ENCODE measurements around the gene KCNJ5.

Gene KCNJ5

GRCh38 chr11:128942272-128942612, 51.1 kb downstream of the KCNJ5 start:
- no peaks in the 10 kb centered on the region for H4K20me1 ChIP-seq (ENCODE audit: insufficient read depth, low read length)
- H3K9me3 ChIP-seq (ENCODE audit: low read length) = no peaks in the 10 kb centered on the region

DNA sequence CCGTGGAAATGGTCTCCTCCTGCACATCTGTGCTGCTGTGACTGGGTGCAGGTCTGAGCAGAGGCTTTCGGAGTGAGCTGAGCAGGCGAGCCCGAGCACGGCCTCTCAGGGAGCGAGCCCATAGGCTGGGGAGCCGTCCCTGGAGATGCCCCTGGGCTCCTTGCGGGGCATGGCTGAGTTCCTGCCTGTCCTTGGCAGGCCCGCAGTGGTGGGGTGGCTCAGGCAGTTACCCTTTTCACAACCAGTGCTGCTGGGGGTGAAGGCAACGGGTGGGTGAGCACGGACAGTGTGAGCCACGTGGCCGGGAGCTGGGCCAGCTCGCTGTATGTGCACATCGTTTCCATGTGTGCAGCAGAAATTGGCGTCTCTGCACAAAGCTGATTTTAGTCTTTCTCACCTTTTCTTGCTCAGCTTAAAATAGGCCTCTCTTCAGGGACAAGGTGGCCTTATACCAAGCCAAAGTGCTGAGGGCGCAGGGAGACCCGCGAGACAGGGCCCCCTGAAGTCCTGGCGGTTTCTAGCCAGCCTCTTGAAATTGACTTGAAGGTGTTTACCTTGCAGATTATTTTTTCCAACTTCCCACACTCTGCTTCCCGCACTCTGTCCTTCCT, 51.8 kb downstream of the KCNJ5 start, which contains the start of gene TP53AIP1:
TP53AIP1 (minus strand) TSS at position 55 of the 611 bp plus-strand sequence. CDS start 5,053 bp downstream, outside the sequence.
- H3K27ac ChIP-seq (ENCODE audit: low read depth, low read length, poor library complexity, severe bottlenecking) = no peak within 1 kb of the TSS
- H3K4me1 ChIP-seq (ENCODE audit: insufficient read depth, low read length, severe bottlenecking) = no peaks in the 10 kb centered on the region
- no peaks in the 10 kb centered on the region for H4K20me1 ChIP-seq (ENCODE audit: insufficient read depth, low read length)
- no peaks in the 10 kb centered on the region for H3K36me3 ChIP-seq (ENCODE audit: insufficient read depth, low read length)
- TF ChIP-seq EZH2 (IDR thresholded peaks at IDR 0.05; ENCODE audit: borderline replicate concordance, low read length) = no peak
- no peak for TF ChIP-seq CTCF (IDR thresholded peaks at IDR 0.05; ENCODE audit: low read length)
- H3K9ac ChIP-seq (ENCODE audit: low read length) = no peak within 1 kb of the TSS
- no peak within 1 kb of the TSS for H3K4me3 ChIP-seq (ENCODE audit: low read depth, low read length, poor library complexity, severe bottlenecking)
- H3K9me2 ChIP-seq (ENCODE audit: low read depth, low read length) = no peaks in the 10 kb centered on the region
- H3K79me2 ChIP-seq (ENCODE audit: insufficient read depth, low read length) = no peaks in the 10 kb centered on the region
- H3K9me3 ChIP-seq (ENCODE audit: low read length) = no peaks in the 10 kb centered on the region
- H3K27me3 ChIP-seq (ENCODE audit: insufficient read depth, low read length) = peaks cover 2% of the 10 kb centered on the region; the same call in 1 of the 2 replicates
- H2AFZ ChIP-seq (ENCODE audit: low read length) = no peak within 1 kb of the TSS
- H3F3A ChIP-seq (ENCODE audit: insufficient read depth, low read length) = no peaks in the 10 kb centered on the region
- no peak within 1 kb of the TSS for H3K4me2 ChIP-seq (ENCODE audit: low read length)

More at GRCh38 chr11:128942272-128942612, 51.1 kb downstream of the KCNJ5 start:
- Histone ChIP-seq H3K9ac (ENCODE audit: low read length) (no peak overlapping the region), H3K27me3 (ENCODE audit: insufficient read depth, low read length) (peaks cover 2% of the 10 kb centered on the region; the same call in 1 of the 2 replicates), H3K9me2 (ENCODE audit: low read depth, low read length) (no peaks in the 10 kb centered on the region), H3K4me1 (ENCODE audit: insufficient read depth, low read length, severe bottlenecking) (no peaks in the 10 kb centered on the region), H3F3A (ENCODE audit: insufficient read depth, low read length) (no peaks in the 10 kb centered on the region), H3K27ac (ENCODE audit: low read depth, low read length, poor library complexity, severe bottlenecking) (no peak overlapping the region), H3K36me3 (ENCODE audit: insufficient read depth, low read length) (no peaks in the 10 kb centered on the region), H3K4me2 (ENCODE audit: low read length) (no peak overlapping the region), H3K79me2 (ENCODE audit: insufficient read depth, low read length) (no peaks in the 10 kb centered on the region), H2AFZ (ENCODE audit: low read length) (no peak overlapping the region), H3K4me3 (ENCODE audit: low read depth, low read length, poor library complexity, severe bottlenecking) (no peak overlapping the region)
- no peak for TF ChIP-seq CTCF (IDR thresholded peaks at IDR 0.05; ENCODE audit: low read length)
- no peak for TF ChIP-seq EZH2 (IDR thresholded peaks at IDR 0.05; ENCODE audit: borderline replicate concordance, low read length)

GRCh38 chr11:128943428-128943976, 52.3 kb downstream of the KCNJ5 start:
- Histone ChIP-seq H3K4me2 (ENCODE audit: low read length) (no peak overlapping the region), H3K4me3 (ENCODE audit: low read depth, low read length, poor library complexity, severe bottlenecking) (no peak overlapping the region), H3K9me3 (ENCODE audit: low read length) (no peaks in the 10 kb centered on the region), H3F3A (ENCODE audit: insufficient read depth, low read length) (no peaks in the 10 kb centered on the region), H4K20me1 (ENCODE audit: insufficient read depth, low read length) (no peaks in the 10 kb centered on the region), H3K9me2 (ENCODE audit: low read depth, low read length) (no peaks in the 10 kb centered on the region), H3K9ac (ENCODE audit: low read length) (no peak overlapping the region), H3K79me2 (ENCODE audit: insufficient read depth, low read length) (no peaks in the 10 kb centered on the region), H3K27ac (ENCODE audit: low read depth, low read length, poor library complexity, severe bottlenecking) (no peak overlapping the region), H3K36me3 (ENCODE audit: insufficient read depth, low read length) (no peaks in the 10 kb centered on the region), H2AFZ (ENCODE audit: low read length) (no peak overlapping the region), H3K4me1 (ENCODE audit: insufficient read depth, low read length, severe bottlenecking) (no peaks in the 10 kb centered on the region), H3K27me3 (ENCODE audit: insufficient read depth, low read length) (peaks cover 2% of the 10 kb centered on the region; the same call in 1 of the 2 replicates)
- TF ChIP-seq CTCF (IDR thresholded peaks at IDR 0.05; ENCODE audit: low read length) = no peak
- no peak for TF ChIP-seq EZH2 (IDR thresholded peaks at IDR 0.05; ENCODE audit: borderline replicate concordance, low read length)
